GM19035 (cell line): ENCODE measurements around the gene AFDN.

ENCODE experiments used
- ATAC-seq: cut with Tn5 transposase; IDR thresholded peaks from one replicate; pipeline ENCODE4 v1.9.1; 2021; ENCODE audit not compliant: unreplicated experiment

Gene AFDN

DNA sequence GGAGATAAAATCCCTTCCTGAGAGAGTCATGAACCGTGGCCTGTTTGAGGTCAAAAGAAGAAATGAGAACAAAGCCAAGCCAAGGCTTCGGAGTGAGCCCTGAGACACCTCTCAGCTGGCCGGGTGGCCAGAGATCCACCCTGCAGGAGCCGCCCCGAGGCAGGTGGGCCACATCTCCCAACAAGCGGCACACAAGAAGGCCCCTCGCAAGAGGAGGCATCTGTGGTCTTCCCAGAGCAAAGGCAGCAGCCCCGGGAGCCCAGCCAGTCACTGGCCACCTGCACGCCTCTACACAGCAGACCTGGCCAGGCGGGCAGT, 30.9 kb upstream of the AFDN start:
- no peak for ATAC-seq

DNA sequence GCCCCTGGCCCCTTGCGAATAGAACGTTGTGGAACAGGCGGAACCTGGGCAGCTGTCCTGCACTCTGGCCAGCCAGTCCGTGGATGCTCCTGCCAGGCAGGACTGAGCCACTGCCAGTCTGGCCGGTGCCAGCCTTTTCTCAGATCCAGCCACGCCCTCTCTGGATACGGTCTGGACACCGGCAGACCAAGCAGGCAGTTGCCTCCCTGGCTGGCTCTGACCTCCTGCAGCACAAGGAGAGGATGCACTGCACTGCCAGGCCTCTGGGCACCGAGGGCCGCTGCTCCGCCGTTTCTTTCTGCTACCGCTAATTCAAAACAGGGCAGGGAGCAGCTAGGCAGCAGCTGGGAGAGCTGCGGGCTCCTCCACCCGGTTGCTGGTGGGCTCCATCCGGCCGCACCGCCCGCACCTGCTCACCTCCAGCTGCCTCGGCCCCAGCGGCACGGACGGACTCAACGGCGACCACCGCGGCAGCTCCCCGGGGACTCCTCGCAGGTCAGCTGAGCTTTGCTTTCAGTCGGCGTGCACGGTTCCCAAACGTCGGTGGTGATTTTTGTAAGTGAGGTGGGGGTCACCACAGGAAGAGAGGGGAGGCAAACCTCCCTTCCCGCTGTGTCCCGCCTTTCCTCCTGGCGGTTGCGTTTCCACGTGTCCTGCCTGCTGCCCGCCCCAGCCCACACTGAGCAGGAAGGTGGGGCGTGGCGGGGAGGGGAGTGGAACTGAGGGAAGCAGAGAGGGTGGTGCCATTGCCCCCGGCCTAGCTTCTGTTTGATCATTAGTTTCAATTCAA, 30.3 kb upstream of the AFDN start:
- no peak for ATAC-seq

DNA sequence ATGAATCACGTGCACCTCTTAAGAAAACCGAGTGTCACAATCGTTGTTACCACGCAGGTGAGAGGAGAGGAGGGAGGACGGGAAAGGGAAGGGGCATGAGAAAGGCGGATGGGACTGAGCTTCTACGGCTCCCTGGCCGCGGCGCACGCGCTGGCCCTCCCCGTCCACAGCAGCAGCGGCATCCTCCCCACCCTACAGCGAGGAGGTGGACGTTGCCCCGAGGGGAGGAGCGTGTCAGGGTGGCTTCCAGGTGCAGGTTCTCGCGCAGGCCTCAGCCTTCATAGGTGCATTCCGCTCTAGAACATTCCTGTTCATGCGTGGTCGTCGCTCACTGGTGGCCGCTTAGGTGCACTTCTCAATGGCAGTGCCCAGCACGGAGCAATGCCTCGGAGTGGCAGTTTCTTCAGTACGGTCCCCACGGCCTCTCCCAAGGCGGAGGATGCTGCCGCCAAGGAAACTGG, 29.7 kb upstream of the AFDN start:
- no peak for ATAC-seq

DNA sequence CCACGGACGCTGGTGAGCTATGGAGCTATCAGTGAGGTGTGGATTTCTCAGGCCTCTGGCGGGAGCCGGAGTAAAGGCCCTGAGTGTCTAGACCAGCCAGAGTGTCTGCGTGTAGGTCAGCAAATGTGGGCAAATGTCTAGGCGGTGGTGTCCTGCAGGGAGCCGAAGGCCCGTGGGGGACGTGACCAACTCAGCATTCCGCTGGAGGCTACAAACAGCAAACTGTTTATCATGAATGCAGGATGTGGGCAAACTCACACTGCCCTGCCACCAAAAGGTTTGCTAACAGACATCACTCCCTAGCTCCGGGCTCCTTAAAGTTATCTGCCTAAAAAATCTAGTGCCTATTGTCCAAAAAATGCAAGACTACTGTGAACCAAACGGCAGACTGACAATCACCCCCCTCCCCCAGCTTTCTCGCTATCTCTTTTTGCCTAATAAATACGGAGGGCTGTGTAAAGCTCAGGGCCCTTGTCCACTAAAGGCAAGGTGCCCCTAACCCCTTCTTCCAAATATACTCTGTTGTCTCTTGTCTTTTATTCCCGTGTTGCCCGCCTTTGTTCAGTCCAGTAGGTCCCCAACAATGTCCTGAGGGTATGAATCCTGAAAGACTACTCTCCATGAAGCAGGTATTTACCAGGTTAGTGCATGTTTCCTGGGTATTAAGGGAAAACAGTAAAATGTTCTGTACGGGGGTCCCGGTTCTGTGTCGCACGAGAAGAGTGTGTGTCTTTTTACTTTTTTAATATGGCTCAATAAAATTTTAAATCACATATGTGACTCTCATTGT, 29.0 kb upstream of the AFDN start:
- ATAC-seq = no peak

DNA sequence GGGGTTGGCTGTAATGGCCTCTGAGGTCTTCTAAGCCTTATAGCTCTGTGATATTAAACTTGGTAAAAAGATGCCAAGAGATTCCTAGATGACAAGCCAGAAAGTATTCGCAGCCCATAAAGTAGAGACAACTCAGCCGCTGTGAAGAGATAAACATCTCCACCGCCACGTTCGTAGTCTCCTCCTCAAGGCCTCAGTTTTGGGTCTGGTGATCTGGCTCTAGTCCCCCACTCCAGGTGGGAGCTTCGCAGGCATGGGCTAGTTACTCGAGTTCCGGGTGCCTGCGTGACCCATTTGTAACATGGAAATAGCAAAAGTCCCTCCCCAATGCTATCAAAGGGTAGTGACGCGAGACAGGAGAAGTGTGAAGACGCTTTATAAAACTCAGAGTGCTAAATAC, 28.3 kb upstream of the AFDN start:
- no peak for ATAC-seq

DNA sequence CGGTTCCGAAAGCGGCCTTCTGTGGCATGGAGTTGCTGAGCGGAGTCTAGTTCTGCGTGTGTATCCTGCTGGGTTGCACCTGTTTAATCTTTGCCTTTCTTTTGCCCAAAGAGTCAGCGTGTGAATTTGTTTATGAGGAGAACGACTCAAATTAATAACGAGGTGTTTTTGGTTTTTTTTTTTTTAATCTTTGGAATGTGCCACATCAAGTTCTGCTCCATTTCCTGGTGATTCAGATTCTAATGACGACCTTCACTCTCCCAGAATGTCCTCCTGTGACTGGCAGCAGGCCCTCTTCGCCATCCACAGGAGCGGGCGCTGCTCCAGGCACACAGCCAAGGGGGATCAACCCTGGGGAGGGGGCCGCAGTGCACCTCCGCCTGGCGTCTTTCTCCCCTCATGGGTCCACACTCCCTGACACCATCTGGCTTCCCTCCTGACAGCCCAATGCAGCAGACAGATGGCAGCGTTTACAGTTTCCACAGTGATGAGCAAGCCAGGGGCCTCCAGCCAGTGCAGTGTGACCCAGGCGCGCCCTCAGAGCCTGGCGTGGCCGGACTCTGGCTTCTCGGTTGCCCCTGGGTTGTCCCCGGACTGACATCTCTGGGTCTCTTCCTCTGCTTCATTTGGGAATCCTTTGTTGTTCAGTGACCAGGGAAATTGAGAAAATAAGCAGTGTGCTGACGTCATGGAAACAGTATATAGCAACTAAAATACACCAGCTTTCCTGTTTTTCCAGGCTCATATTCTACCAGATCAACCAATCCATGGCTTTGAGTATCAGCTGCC, 27.5 kb upstream of the AFDN start:
- ATAC-seq = no peak

DNA sequence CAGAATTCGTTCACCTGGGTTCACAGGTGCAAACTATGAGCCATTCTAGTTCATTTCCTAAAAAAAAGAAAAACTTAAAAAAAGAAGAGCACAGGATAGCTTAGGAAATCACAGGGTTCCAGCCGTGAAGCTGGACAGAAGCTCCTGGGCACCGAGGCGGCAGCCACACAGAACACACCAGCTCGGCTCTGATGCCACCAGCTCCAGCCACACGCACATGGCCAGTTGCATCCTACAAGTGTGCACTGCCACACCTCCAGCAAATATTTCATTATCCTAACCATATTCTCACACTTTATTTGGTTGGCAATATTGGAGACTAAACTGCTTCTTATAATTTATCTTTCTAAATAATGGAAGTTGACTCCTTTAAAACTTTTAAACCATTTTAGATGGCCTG, 26.2 kb upstream of the AFDN start:
- no peak for ATAC-seq

- ATAC-seq = no peak
Observed at GRCh38 chr6:167801263-167801662, 25.4 kb upstream of the AFDN start.

- ATAC-seq = no peak
Observed at GRCh38 chr6:167802339-167802738, 24.4 kb upstream of the AFDN start.

DNA sequence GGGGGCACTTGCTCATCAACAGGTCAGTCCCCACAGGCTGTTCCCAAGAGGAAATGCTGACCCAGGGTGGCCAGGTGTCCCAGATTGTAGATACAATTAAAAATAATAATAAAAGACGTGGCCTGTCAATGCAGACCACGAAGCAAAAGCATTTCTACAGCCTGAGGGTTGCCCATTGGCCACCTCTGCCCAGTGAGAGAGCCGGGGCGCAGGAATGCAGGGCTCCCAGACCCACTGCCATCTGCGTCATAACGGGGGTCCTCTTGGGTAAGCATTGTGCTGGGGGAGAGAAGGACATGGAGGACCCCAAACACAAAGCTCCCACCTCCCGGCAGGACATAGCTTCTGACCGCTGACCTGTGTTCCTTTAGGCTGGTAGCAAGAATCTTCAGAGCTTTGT, 22.9 kb upstream of the AFDN start:
- ATAC-seq = no peak

GRCh38 chr6:167804281-167805013, 22.3 kb upstream of the AFDN start:
- no peak for ATAC-seq

- ATAC-seq = no peak
Observed at GRCh38 chr6:167805349-167806060, 21.2 kb upstream of the AFDN start.

GRCh38 chr6:167806061-167806700, 20.5 kb upstream of the AFDN start:
- no peak for ATAC-seq

DNA sequence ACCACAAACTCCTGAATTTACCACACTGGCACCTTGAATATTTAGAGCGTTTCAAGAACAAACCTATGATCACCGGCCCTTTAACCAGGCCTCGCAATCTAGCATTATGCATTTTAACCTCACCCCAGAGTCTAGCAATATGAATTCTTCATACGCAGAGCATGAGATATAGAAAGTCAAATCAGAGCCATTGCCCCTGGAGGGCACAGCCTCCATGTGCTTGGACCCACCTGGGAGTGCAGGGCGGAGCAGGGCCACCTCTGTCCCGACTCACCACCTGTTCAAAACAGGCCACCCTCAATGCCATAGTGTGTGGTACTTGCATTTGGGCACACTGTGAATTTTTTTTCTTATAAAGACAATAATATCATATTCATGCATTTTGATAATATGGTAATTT, 19.5 kb upstream of the AFDN start:
- no peak for ATAC-seq

DNA sequence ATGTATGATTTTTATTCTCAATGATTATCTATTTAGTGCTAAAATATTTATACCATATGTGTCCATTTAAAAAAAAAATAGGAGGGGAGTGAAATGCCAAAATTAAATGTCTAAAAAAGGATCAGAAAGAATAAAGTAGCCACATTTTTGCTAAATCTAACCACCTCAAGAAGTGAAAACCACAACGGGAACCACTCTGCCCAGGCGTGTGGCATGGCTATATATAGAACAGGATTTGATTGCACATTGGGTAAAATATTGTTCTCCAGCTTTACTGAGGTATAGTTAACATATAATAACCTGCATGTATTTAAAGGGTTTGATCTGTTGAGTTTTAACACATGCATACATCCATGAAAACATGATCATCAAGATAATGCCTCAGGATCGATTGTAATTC, 19.0 kb upstream of the AFDN start:
- no peak for ATAC-seq

DNA sequence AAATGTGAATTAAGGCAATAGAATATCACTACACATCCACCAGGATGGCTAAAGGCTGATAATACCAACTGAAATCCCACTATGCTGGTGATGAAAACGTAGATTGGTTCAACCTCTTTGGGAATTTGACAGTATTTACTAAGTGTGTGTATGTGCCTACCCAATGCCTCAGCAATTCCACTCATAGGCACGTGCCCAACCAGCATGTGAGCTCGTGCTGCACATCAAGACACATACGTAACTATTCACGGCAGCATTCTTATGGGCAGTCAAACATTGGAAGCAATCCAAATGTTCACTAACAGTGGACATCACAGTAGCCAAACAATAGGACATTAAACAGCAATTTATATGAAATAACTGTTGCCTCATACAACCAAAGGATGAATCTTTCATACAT, 15.7 kb upstream of the AFDN start:
- ATAC-seq = no peak

- ATAC-seq = no peak
Observed at GRCh38 chr6:167811442-167812087, 15.1 kb upstream of the AFDN start.

DNA sequence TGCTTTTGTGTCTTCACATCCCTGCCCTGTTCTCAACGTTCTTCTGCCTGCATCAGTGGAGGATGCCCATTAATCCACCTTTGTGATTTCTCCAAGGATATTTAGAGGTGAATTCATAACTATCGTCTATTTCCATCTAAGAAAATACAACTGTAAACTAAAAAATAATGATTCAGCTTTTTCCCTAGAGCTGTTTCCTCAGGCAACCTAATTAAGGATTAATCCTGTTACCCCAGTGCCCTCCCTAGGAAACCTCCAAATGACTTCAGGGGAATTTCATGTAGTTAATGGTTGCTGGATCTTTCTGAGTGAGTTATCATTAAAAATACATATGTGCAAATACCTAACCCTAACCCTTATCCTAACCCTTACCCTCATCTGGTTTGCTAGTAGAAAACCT, 14.6 kb upstream of the AFDN start:
- ATAC-seq = no peak

DNA sequence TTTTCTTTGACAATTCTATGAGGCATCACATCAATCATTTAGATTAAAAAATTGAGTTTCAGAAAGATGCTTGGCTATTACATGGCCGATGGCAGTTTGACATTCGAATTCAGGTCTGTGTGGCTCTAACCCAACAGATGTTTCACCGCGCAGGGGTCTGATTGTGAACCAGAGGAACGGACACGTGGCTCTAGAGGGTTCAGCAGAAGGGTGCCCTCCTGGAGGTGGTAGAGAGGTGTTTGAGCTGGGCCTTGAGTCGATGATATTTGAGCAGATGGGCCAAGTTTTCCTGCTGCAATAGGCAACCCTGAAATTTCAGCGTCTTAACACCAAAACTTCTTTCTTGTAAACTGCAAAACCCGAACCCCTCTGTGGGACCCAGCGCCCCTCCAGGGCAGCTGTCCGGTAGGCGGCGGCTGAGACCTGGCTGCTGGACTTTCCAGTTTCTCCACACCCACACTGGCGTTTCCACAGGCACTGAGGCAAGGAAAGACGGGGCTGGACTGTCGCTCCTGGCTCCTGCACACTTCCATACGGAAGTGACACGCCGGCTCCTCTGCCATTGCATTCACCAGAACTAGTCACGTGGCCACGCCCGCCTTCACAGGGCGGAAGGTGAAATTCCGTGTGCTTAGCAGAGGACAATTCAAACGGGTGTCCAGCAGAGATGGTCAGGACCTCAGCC, 11.3 kb upstream of the AFDN start:
- ATAC-seq = no peak
